Prostate gland (tissue), 2 donors: ENCODE measurements around the gene PTPRD.

ENCODE experiments used
- CTCF ChIP-seq, 4 experiments: fragments of 200-600 bp in 2 of 4; fragments of 450-650 bp in 2 of 4; sonication (generic) in 2 of 4; IDR thresholded peaks; 1 replicate in 3 of 4; 2 replicates in 1 of 4; pipeline ENCODE4 v1.5.1; 2016 to 2019; ENCODE audit warnings: antibody characterized with exemption in 4 of 4, mild to moderate bottlenecking in 2 of 4, moderate library complexity in 2 of 4
- POLR2A ChIP-seq: fragments of 450-650 bp; IDR thresholded peaks from one replicate; pipeline ENCODE4 v1.6.1; 2016; ENCODE audit warnings: antibody characterized with exemption, mild to moderate bottlenecking

- no peak for TF ChIP-seq CTCF (IDR thresholded peaks at IDR 0.05)
- no peak for TF ChIP-seq POLR2A
Observed at GRCh38 chr9:10014889-10015288, 597.9 kb downstream of the PTPRD start.
